K562 (cell line): Measurements from ENCODE around the gene RAB3GAP1. TPM values are rescaled to one million over a fixed set of nuclear protein-coding genes. Genes with fewer than 3 reads are reported as not detected.

Experiments
- ATAC-seq: fragments of 200-7000 bp; cut with Tn5 transposase; 3 replicates; pipeline ENCODE4 v1.9.1; 2020; ENCODE audit warnings: moderate library complexity
- BruUV-seq: library from RNA; stranded (reverse); fragments of 400-500 nt; replicated peaks from 2 replicates; lab custom pipeline; 2021; lab: Mats Ljungman, UMichigan
- CTCF ChIA-PET: fragments of 300-600 bp; formaldehyde crosslinking; extraction: SDS; loops from one replicate; lab custom pipeline; 2021; ENCODE audit warnings: low intra/inter-chr PET ratio; lab: Yijun Ruan, JAX
- POLR2A ChIA-PET: fragments of 300-600, 350-650 bp; sonication (Branson Sonifier 250); formaldehyde crosslinking; extraction: SDS; loops from one replicate; lab custom pipeline; 2021; ENCODE audit warnings: antibody characterized with exemption, inconsistent platforms; lab: Yijun Ruan, JAX
- DNase-seq, 4 experiments: peaks; one replicate each; pipeline versions ENCODE4 v3.0.0 to v3.0.0-alpha.2; 2011 to 2018; ENCODE audit warnings: low spot score in 3 of 4, mixed read lengths in 3 of 4; ENCODE audit errors: extremely low read depth in 1 of 4
- FAIRE-seq: peaks from 2 replicates; lab custom pipeline; 2011; peaks lifted over from hg19 to GRCh38; lab: Jason Lieb, UNC
- H2AFZ ChIP-seq: 2 replicates; pipeline ENCODE4 v1.6.0; 2011; ENCODE audit warnings: low read depth, low read length, control low read depth, inconsistent platforms
- H3K27ac ChIP-seq: fragments of 200-600 bp; 3 replicates; pipeline ENCODE4 v1.8.0; 2011; ENCODE audit warnings: low read depth, mild to moderate bottlenecking, control low read depth, inconsistent platforms, low read length, moderate library complexity, mixed read lengths; ENCODE audit errors: extremely low read depth
- H3K27me3 ChIP-seq, 2 experiments: fragments of 300-600 bp in 1 of 2; 2 replicates in 1 of 2; 3 replicates in 1 of 2; pipeline versions ENCODE4 v1.6.0 to v1.8.0; 2011; ENCODE audit warnings: inconsistent platforms in 2 of 2, low read length in 2 of 2, mild to moderate bottlenecking in 1 of 2, mixed read lengths in 1 of 2, moderate library complexity in 1 of 2; ENCODE audit not compliant: control insufficient read depth in 2 of 2, insufficient read depth in 2 of 2
- H3K36me3 ChIP-seq: fragments of 300-600 bp; 3 replicates; pipeline ENCODE4 v1.8.0; 2011; ENCODE audit warnings: mild to moderate bottlenecking, low read length, inconsistent platforms; ENCODE audit not compliant: control insufficient read depth, insufficient read depth
- H3K4me1 ChIP-seq, 2 experiments: fragments of 200-600 bp in 1 of 2; replicated peaks in 1 of 2; 2 replicates in 1 of 2; 3 replicates in 1 of 2; pipeline versions ENCODE4 v1.5.1 to v1.8.0; 2011; ENCODE audit warnings: inconsistent platforms in 2 of 2, low read length in 2 of 2, mild to moderate bottlenecking in 1 of 2, mixed read lengths in 1 of 2, moderate library complexity in 1 of 2; ENCODE audit not compliant: control insufficient read depth in 2 of 2, insufficient read depth in 2 of 2
- H3K4me2 ChIP-seq: 2 replicates; pipeline ENCODE4 v1.6.1; 2011; ENCODE audit warnings: low read length, control low read depth, inconsistent platforms, mixed read lengths; ENCODE audit not compliant: insufficient read depth
- H3K4me3 ChIP-seq: fragments of 200-600 bp; sonication (generic), shearing (Covaris generic); 2 replicates; pipeline ENCODE4 v1.5.1; 2016; ENCODE audit warnings: control low read depth, inconsistent platforms
- H3K79me2 ChIP-seq: fragments of 200-600 bp; 3 replicates; pipeline ENCODE4 v1.8.0; 2011; ENCODE audit warnings: low read length, inconsistent platforms; ENCODE audit not compliant: control insufficient read depth, insufficient read depth
- H3K9ac ChIP-seq, 2 experiments: 2 replicates each; pipeline versions ENCODE4 v1.6.0 to v1.6.1; 2011; ENCODE audit warnings: low read depth in 2 of 2, low read length in 2 of 2, control low read depth in 1 of 2, inconsistent platforms in 1 of 2, mild to moderate bottlenecking in 1 of 2, mixed read lengths in 1 of 2; ENCODE audit not compliant: insufficient read depth in 1 of 2
- H3K9me1 ChIP-seq: one replicate; pipeline ENCODE4 v1.6.0; 2011; ENCODE audit warnings: inconsistent platforms, mild to moderate bottlenecking, low read length, moderate library complexity; ENCODE audit not compliant: control insufficient read depth, insufficient read depth
- H3K9me3 ChIP-seq: replicated peaks from 2 replicates; pipeline ENCODE4 v1.5.1; 2011; ENCODE audit warnings: low read depth, low read length, inconsistent platforms; ENCODE audit not compliant: control insufficient read depth, insufficient read depth
- H4K20me1 ChIP-seq: replicated peaks from 2 replicates; pipeline ENCODE4 v1.6.1; 2011; ENCODE audit warnings: low read length, inconsistent platforms, mixed read lengths; ENCODE audit not compliant: control insufficient read depth, insufficient read depth
- CTCFL ChIP-seq: IDR thresholded peaks from 2 replicates; pipeline ENCODE4 v1.6.1; 2011; ENCODE audit warnings: borderline replicate concordance, low read depth, mild to moderate bottlenecking, moderate library complexity, low read length; ENCODE audit not compliant: insufficient read depth, poor library complexity, severe bottlenecking
- MCM5 ChIP-seq: fragments of 450-650 bp; IDR thresholded peaks from 2 replicates; pipeline ENCODE4 v1.6.1; 2016; ENCODE audit warnings: low read depth
- POLR2AphosphoS5 ChIP-seq: IDR thresholded peaks from 2 replicates; pipeline ENCODE4 v1.6.1; 2011; ENCODE audit warnings: mild to moderate bottlenecking, low read depth, low read length, moderate library complexity; ENCODE audit not compliant: control insufficient read depth, insufficient read depth
- USF2 ChIP-seq: sonication (generic); formaldehyde crosslinking; IDR thresholded peaks from 2 replicates; pipeline ENCODE4 v1.5.0; 2020; ENCODE audit warnings: missing genetic modification reagents
- WGBS: fragments of 100-300 bp; shearing (Covaris generic); methylation state at CpG from one replicate; pipeline ENCODE4 v1.1.6; 2016; ENCODE audit warnings: low coverage, mixed read lengths; ENCODE audit not compliant: insufficient coverage; ENCODE audit errors: missing lambda C conversion rate; 5-methylcytosine and 5-hydroxymethylcytosine counted together
- in situ Hi-C: fragments of 300-500 bp; cut with MboI; formaldehyde crosslinking; loops from 4 replicates; pipeline ENCODE4 v1.15.0; 2018; ENCODE audit warnings: inconsistent platforms, mixed read lengths
- intact Hi-C: fragments of 100-400 bp; cut with micrococcal nuclease; formaldehyde crosslinking; loops from 2 replicates; pipeline ENCODE4 v1.14.2; 2022
- polyA plus RNA-seq, 8 experiments: library from polyadenylated mRNA; depleted of rRNA in 4 of 8; stranded (reverse) in 5 of 8; unstranded in 3 of 8; fragments of >200 nt; fragmentation: Nextera tagmentation in 2 of 8; fragmentation: Illumina TruSeq in 1 of 8; extraction: Ambion mirVana in 2 of 8; extraction: Trizol in 1 of 8; gene quantifications; 2 replicates each; pipeline versions ENCODE4 v1.2.1 to v1.2.3, GENCODE V29; 2011 to 2014; ENCODE audit warnings: inconsistent platforms in 1 of 8, missing spikeins in 1 of 8
- total RNA-seq, 7 experiments: library from RNA; depleted of rRNA in 6 of 7; stranded (reverse); fragments of >200 nt in 6 of 7; fragmentation: Illumina TruSeq in 2 of 7; extraction: Trizol in 2 of 7; gene quantifications; 2 replicates each; pipeline versions ENCODE4 v1.2.1 to v1.2.3, GENCODE V29; 2011 to 2021; ENCODE audit warnings: low replicate concordance in 1 of 7

The RAB3GAP1 gene
- total and polyA plus RNA-seq, 9 of the 15 experiments (the other 6 are each of a cell fraction or from before 2014, with no cell fraction given): 15.5 to 48.6 (median 33.0) TPM

- intact Hi-C loops: no loop called here
- H3K4me3 ChIP-seq: no peak overlapping the region
- no peak for TF ChIP-seq POLR2AphosphoS5
- no peak overlapping the region for H2AFZ ChIP-seq
- H3K79me2 ChIP-seq: no peaks in the 10 kb centered on the region
- no peaks in the 10 kb centered on the region for H3K4me1 ChIP-seq
- no peak for ATAC-seq
- no TSS peak for BruUV-seq
- no peaks in the 10 kb centered on the region for H3K9me1 ChIP-seq
- no peak overlapping the region for H3K27ac ChIP-seq
- H3K9ac ChIP-seq: no peak overlapping the region
- H3K27me3 ChIP-seq: no peaks in the 10 kb centered on the region
- H4K20me1 ChIP-seq: no peaks in the 10 kb centered on the region
- ChIA-PET CTCF (no interaction called here), POLR2A (interaction anchor here (1.1 kb wide), 1 partner anchor 10 kb away, joined by 4 read pairs; no protein-coding TSS in a partner anchor)
- no peak for DNase-seq
- no peak overlapping the region for H3K4me2 ChIP-seq
- in situ Hi-C loops: no loop called here
- H3K36me3 ChIP-seq: peaks cover 65% of the 10 kb centered on the region
- WGBS: 78% methylated on average over 4 of the region's 4 CpGs
- FAIRE-seq: no peak
- H3K9me3 ChIP-seq: no peaks in the 10 kb centered on the region
These were observed 110.7 kb downstream of the RAB3GAP1 start for GRCh38 chr2:135162786-135163185.

DNA sequence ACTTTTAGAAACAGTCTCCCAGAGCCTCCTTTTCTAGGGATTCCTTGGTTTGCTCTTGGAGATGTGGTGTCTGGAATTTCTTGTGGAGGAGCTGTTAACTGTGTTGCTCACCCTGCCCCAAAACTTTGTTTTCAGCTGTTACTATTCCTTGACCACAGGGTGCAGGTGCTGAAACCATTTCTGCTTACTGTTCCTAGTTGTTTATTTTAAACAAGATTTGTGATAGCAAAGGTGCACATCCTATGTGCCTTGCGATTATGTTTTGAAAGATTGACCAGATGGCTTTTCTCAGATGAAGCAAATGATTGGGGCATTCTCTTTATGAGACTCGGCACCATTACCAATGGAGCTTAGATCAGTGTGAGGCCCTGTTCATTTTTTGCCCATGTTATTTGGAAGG is 111.2 kb downstream of the RAB3GAP1 start:
- H3K36me3 ChIP-seq: peaks cover 65% of the 10 kb centered on the region
- no peaks in the 10 kb centered on the region for H3K4me1 ChIP-seq
- no peak overlapping the region for H3K4me2 ChIP-seq
- no peaks in the 10 kb centered on the region for H3K27me3 ChIP-seq
- H2AFZ ChIP-seq: no peak overlapping the region
- no peak for ATAC-seq
- H3K9ac ChIP-seq: no peak overlapping the region
- no peaks in the 10 kb centered on the region for H3K79me2 ChIP-seq
- no peaks in the 10 kb centered on the region for H3K9me1 ChIP-seq
- WGBS: 86% methylated on average over 2 of the region's 2 CpGs
- no peaks in the 10 kb centered on the region for H4K20me1 ChIP-seq
- TF ChIP-seq MCM5 (no peak), USF2 (CRISPR knock-in tag) (no peak), CTCFL (no peak)
- intact Hi-C loops: no loop called here
- BruUV-seq: no TSS peak
- H3K9me3 ChIP-seq: no peaks in the 10 kb centered on the region
- H3K27ac ChIP-seq: no peak overlapping the region
- no peak for FAIRE-seq
- in situ Hi-C loops: no loop called here
- ChIA-PET POLR2A (interaction anchor here (0.9 to 1.1 kb wide), 2 partner anchors 9 to 32 kb away, joined by 3 to 4 read pairs; no protein-coding TSS in a partner anchor), CTCF (no interaction called here)
- no peak overlapping the region for H3K4me3 ChIP-seq
- no peak for DNase-seq
